Panc1 (cell line): ENCODE data around the gene IL15. TPM values are rescaled to one million over a fixed set of nuclear protein-coding genes. Genes with fewer than 3 reads are reported as not detected.
"Not testable (repeated sequence)": the region's sequence is repeated elsewhere in the genome, so short reads cannot be mapped to it uniquely, and the experiment has no call there.

Experiments
- ATAC-seq: fragments of 200-7000 bp; cut with Tn5 transposase; 2 replicates; pipeline ENCODE4 v1.9.1; 2020; ENCODE audit warnings: mild to moderate bottlenecking, moderate library complexity
- BruUV-seq: library from RNA; stranded (reverse); fragments of 400-500 nt; replicated peaks from 2 replicates; lab custom pipeline; 2021; lab: Mats Ljungman, UMichigan
- CTCF ChIA-PET: fragments of 300-600 bp; sonication (Branson Sonifier 250); formaldehyde crosslinking; loops from one replicate; lab custom pipeline; 2022; ENCODE audit warnings: antibody characterized with exemption; lab: Charles Lee
- POLR2A ChIA-PET: fragments of 300-600 bp; sonication (Branson Sonifier 250); formaldehyde crosslinking; loops from one replicate; lab custom pipeline; 2022; ENCODE audit warnings: antibody characterized with exemption; lab: Charles Lee
- DNase-seq: peaks from one replicate; pipeline ENCODE4 v3.0.0-alpha.2; 2010; ENCODE audit warnings: low read depth, low spot score
- H3K27ac ChIP-seq: 2 replicates; pipeline ENCODE4 v1.5.1; 2011; ENCODE audit warnings: mild to moderate bottlenecking, low read length, inconsistent platforms
- H3K27me3 ChIP-seq: fragments of 200-500 bp; sonication (Bioruptor generic); 2 replicates; pipeline ENCODE4 v1.6.0; 2014; ENCODE audit warnings: low read length, inconsistent platforms; ENCODE audit not compliant: control insufficient read depth, insufficient read depth
- H3K36me3 ChIP-seq: fragments of 200-500 bp; sonication (Bioruptor generic); 2 replicates; pipeline ENCODE4 v1.5.1; 2014; ENCODE audit warnings: inconsistent platforms, mild to moderate bottlenecking, low read length, moderate library complexity; ENCODE audit not compliant: control insufficient read depth, insufficient read depth
- H3K4me1 ChIP-seq: 2 replicates; pipeline ENCODE4 v1.5.1; 2011; ENCODE audit warnings: inconsistent platforms, mild to moderate bottlenecking, low read length, moderate library complexity; ENCODE audit not compliant: control insufficient read depth, insufficient read depth
- H3K4me3 ChIP-seq, 2 experiments: 2 replicates each; pipeline ENCODE4 v1.5.1; 2011 to 2012; ENCODE audit warnings: low read depth in 2 of 2, low read length in 2 of 2, mild to moderate bottlenecking in 2 of 2, inconsistent platforms in 1 of 2, moderate library complexity in 1 of 2
- H3K9me3 ChIP-seq: fragments of 200-500 bp; sonication (Bioruptor generic); 2 replicates; pipeline ENCODE4 v1.5.1; 2014; ENCODE audit warnings: low read depth, mild to moderate bottlenecking, inconsistent platforms, low read length, moderate library complexity; ENCODE audit not compliant: control insufficient read depth, insufficient read depth
- POLR2AphosphoS5 ChIP-seq: IDR thresholded peaks from 2 replicates; pipeline ENCODE4 v1.6.1; 2012; ENCODE audit warnings: mild to moderate bottlenecking, low read depth, low read length, moderate library complexity
- SIN3A ChIP-seq: IDR thresholded peaks from 2 replicates; pipeline ENCODE4 v1.6.1; 2012; ENCODE audit warnings: low read depth, mild to moderate bottlenecking, low read length, moderate library complexity, borderline replicate concordance; ENCODE audit not compliant: insufficient read depth
- in situ Hi-C: cut with HindIII; loops from 2 replicates; pipeline ENCODE4 v1.10.0; 2016; ENCODE audit warnings: low sequenced_read_pairs, low pct_unique_long_range_greater_than_20kb
- intact Hi-C: fragments of 100-400 bp; cut with micrococcal nuclease; formaldehyde crosslinking; loops from one replicate; pipeline ENCODE4 v1.10.0; 2022; ENCODE audit not compliant: unreplicated experiment
- total RNA-seq: library from RNA; stranded (reverse); gene quantifications from one replicate; pipeline ENCODE4 v1.2.1, GENCODE V29; 2021; ENCODE audit not compliant: unreplicated experiment
- TF ChIP-seq, protein P1 (sequence below): fragments of 450-650 bp; IDR thresholded peaks from 2 replicates; pipeline ENCODE4 v1.5.1; 2017; ENCODE audit warnings: mild to moderate bottlenecking
- TF ChIP-seq, protein P2 (sequence below), 2 experiments: IDR thresholded peaks; 2 replicates each; pipeline ENCODE4 v1.6.1; 2011 to 2012; ENCODE audit warnings: low read depth in 2 of 2, control low read depth in 1 of 2, low read length in 1 of 2, mild to moderate bottlenecking in 1 of 2, moderate library complexity in 1 of 2; ENCODE audit not compliant: insufficient read depth in 1 of 2

IL15 gene
- total RNA-seq, 1 experiment from 2014 or later: 2.7 TPM

DNA sequence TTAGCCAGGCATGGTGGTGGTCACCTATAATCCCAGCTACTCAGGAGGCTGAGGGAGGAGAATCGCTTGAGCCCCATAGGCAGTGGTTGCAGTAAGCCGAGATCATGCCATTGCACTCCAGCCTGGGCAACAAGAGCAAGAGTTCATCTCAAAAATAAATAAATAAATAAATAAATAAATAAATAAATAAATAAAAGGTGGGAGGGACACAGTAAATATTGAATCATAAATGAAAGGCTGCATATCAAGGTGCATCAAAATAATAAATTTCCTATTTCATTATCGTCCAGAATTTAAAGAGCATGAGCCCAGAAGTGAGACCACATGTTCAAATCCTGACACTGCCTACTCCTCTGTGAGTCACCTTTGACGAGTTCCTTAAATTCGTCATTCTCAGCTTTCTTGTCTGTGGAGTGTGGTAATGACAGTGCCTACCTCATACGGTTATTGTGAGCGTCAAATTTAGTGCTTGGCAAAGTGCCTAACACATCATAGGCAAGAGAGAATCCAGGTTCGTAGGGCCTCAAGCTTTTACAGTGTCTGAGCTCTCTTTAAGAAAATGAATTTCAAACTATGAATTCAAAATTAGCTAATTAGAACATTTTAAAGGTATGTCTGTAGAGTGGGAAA lies 49.9 kb downstream of the IL15 start:
- Histone ChIP-seq H3K4me3 (no peak overlapping the region), H3K27ac (no peak overlapping the region), H3K36me3 (no peaks in the 10 kb centered on the region), H3K9me3 (no peaks in the 10 kb centered on the region), H3K4me1 (no peaks in the 10 kb centered on the region), H3K27me3 (no peaks in the 10 kb centered on the region)
- TF ChIP-seq, protein P1, sequence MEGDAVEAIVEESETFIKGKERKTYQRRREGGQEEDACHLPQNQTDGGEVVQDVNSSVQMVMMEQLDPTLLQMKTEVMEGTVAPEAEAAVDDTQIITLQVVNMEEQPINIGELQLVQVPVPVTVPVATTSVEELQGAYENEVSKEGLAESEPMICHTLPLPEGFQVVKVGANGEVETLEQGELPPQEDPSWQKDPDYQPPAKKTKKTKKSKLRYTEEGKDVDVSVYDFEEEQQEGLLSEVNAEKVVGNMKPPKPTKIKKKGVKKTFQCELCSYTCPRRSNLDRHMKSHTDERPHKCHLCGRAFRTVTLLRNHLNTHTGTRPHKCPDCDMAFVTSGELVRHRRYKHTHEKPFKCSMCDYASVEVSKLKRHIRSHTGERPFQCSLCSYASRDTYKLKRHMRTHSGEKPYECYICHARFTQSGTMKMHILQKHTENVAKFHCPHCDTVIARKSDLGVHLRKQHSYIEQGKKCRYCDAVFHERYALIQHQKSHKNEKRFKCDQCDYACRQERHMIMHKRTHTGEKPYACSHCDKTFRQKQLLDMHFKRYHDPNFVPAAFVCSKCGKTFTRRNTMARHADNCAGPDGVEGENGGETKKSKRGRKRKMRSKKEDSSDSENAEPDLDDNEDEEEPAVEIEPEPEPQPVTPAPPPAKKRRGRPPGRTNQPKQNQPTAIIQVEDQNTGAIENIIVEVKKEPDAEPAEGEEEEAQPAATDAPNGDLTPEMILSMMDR: no peak
- TF ChIP-seq POLR2AphosphoS5: no peak
- TF ChIP-seq, protein P2, sequence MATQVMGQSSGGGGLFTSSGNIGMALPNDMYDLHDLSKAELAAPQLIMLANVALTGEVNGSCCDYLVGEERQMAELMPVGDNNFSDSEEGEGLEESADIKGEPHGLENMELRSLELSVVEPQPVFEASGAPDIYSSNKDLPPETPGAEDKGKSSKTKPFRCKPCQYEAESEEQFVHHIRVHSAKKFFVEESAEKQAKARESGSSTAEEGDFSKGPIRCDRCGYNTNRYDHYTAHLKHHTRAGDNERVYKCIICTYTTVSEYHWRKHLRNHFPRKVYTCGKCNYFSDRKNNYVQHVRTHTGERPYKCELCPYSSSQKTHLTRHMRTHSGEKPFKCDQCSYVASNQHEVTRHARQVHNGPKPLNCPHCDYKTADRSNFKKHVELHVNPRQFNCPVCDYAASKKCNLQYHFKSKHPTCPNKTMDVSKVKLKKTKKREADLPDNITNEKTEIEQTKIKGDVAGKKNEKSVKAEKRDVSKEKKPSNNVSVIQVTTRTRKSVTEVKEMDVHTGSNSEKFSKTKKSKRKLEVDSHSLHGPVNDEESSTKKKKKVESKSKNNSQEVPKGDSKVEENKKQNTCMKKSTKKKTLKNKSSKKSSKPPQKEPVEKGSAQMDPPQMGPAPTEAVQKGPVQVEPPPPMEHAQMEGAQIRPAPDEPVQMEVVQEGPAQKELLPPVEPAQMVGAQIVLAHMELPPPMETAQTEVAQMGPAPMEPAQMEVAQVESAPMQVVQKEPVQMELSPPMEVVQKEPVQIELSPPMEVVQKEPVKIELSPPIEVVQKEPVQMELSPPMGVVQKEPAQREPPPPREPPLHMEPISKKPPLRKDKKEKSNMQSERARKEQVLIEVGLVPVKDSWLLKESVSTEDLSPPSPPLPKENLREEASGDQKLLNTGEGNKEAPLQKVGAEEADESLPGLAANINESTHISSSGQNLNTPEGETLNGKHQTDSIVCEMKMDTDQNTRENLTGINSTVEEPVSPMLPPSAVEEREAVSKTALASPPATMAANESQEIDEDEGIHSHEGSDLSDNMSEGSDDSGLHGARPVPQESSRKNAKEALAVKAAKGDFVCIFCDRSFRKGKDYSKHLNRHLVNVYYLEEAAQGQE (IDR thresholded peaks at IDR 0.05; ENCODE audit: insufficient read depth in 1 of 2, low read depth in 2 of 2, low read length in 1 of 2): no peak
- in situ Hi-C loops: no loop called here
- DNase-seq: no peak
- CTCF ChIA-PET: no interaction called here
- ATAC-seq: no peak
- no TSS peak for BruUV-seq
- intact Hi-C loops: no loop called here
- POLR2A ChIA-PET: no interaction called here

DNA sequence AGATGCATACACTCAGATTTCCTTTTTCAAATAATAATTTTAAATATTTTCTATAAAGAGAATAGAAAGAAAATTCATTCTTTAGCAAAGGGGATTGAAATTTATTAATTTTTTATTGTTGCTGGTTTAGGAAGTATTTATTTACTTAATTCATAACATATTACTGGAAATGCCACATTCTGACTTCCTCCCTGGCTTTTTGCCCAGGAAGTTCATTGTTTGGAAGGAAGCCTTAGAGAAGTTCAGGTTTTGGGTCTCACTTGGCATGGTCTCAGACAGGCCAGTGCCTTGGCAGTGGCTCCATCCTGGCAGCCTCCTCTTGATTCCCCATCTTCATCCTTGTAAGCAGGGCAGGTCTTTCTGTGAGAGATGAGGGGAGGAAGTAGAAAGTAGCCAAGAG lies 50.5 kb downstream of the IL15 start:
- H3K27me3 ChIP-seq: no peaks in the 10 kb centered on the region
- H3K4me1 ChIP-seq: no peaks in the 10 kb centered on the region
- H3K9me3 ChIP-seq: no peaks in the 10 kb centered on the region
- intact Hi-C loops: no loop called here
- H3K4me3 ChIP-seq: no peak overlapping the region
- no peak for ATAC-seq
- in situ Hi-C loops: no loop called here
- CTCF ChIA-PET: no interaction called here
- no peak for DNase-seq
- BruUV-seq: no TSS peak
- POLR2A ChIA-PET: no interaction called here
- no peak overlapping the region for H3K27ac ChIP-seq
- no peak for TF ChIP-seq SIN3A
- no peaks in the 10 kb centered on the region for H3K36me3 ChIP-seq

DNA sequence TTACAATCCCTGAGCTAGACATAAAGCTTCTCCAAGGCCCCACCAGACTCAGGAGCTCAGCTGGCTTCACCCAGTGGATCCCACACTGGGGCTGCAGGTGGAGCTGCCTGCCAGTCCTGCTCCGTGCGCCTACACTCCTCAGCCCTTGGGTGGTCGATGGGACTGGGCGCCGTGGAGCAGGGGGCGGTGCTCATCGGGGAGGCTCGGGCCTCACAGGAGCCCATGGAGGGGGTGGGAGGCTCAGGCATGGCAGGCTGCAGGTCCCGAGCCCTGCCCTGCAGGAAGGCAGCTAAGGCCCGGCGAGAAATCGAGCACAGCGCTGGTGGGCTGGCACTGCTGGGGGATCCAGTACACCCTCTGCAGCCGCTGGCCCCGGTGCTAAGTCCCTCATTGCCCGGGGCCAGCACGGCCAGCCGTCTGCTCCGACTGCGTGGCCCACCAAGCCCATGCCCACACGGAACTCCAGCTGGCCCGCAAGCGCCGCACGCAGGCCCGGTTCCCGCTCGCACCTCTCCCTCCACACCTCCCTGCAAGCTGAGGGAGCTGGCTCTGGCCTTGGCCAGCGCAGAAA lies 53.4 kb downstream of the IL15 start:
- H3K36me3 ChIP-seq, H3K27me3 ChIP-seq, BruUV-seq, in situ Hi-C loops, H3K4me3 ChIP-seq, intact Hi-C loops, H3K9me3 ChIP-seq, POLR2A ChIA-PET, H3K4me1 ChIP-seq, H3K27ac ChIP-seq, ATAC-seq, DNase-seq, CTCF ChIA-PET: not testable (repeated sequence)

DNA sequence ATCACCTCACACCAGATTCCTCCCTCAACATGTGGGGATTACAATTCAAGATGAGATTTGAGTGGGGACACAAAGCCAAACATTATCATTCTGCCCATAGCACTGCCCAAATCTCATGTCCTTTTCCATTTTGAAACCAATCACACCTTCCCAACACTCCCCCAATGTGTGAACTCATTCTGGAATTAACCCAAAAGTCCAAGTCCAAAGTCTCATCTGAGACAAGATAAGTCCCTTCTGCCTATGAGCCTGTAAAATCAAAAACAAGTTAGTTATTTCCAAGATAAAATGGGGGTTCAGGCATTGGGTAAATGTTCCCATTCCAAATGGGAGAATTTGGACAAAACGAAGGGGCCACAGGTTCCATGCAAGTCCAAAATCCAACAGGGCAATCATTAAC lies 54.9 kb downstream of the IL15 start:
- POLR2A ChIA-PET, ATAC-seq, DNase-seq, H3K27ac ChIP-seq, CTCF ChIA-PET, H3K36me3 ChIP-seq, H3K9me3 ChIP-seq, H3K27me3 ChIP-seq, in situ Hi-C loops, BruUV-seq, intact Hi-C loops, H3K4me3 ChIP-seq, H3K4me1 ChIP-seq: not testable (repeated sequence)
